Muscle layer of duodenum (tissue), 2 donors: ENCODE results near the gene NTMT1.

Experiments
- H3K27ac ChIP-seq: one replicate; pipeline ENCODE4 v1.7.0; 2013; ENCODE audit warnings: mild to moderate bottlenecking, low read length
- H3K27me3 ChIP-seq: one replicate; pipeline ENCODE4 v1.7.0; 2013; ENCODE audit warnings: low read depth, mild to moderate bottlenecking, control low read depth, low read length
- H3K36me3 ChIP-seq, 2 donors: one replicate each; pipeline ENCODE4 v1.7.0; 2013; ENCODE audit warnings: low read length in 2 of 2, control low read depth in 1 of 2, mild to moderate bottlenecking in 1 of 2; ENCODE audit not compliant: insufficient read depth in 2 of 2, control insufficient read depth in 1 of 2
- H3K4me1 ChIP-seq, 2 donors: one replicate each; pipeline ENCODE4 v1.7.0; 2013; ENCODE audit warnings: low read length in 2 of 2, mild to moderate bottlenecking in 2 of 2, control low read depth in 1 of 2, moderate library complexity in 1 of 2; ENCODE audit not compliant: insufficient read depth in 2 of 2, control insufficient read depth in 1 of 2
- H3K4me3 ChIP-seq, 2 donors: one replicate each; pipeline ENCODE4 v1.7.0; 2013; ENCODE audit warnings: low read length in 2 of 2, low read depth in 1 of 2, mild to moderate bottlenecking in 1 of 2
- H3K9me3 ChIP-seq, 2 donors: one replicate each; pipeline ENCODE4 v1.7.0; 2013; ENCODE audit warnings: low read length in 2 of 2, control low read depth in 1 of 2, mild to moderate bottlenecking in 1 of 2; ENCODE audit not compliant: control insufficient read depth in 1 of 2
- donor health status: healthy.

Gene NTMT1, protein sequence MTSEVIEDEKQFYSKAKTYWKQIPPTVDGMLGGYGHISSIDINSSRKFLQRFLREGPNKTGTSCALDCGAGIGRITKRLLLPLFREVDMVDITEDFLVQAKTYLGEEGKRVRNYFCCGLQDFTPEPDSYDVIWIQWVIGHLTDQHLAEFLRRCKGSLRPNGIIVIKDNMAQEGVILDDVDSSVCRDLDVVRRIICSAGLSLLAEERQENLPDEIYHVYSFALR

DNA sequence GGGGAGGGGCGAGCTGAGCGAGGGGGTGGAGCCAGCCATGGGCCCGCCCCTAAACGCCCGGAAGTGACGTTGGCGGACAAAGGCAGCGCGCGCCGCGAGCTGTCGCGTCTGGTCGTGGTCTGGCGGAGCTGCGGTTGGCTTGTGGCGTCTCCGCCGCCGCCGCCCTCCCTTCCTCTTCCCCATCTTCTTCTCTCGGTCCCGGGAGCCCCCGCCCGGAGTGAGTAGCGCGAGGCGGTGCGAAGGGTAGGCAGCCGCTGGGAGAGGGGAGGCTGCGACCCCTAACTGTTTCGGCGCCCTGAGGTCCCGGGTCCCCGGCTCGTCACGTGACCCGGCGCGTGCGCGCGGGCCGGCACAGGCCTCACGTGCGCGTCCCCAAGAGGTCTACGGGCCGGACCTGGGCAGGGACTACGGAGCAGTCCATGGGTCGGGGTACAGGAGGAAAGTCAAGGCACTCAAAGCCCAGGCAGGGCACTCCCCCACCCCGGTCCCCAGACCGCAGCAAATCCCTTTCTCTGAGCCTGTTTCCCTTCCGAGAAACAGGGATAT is at the start of gene NTMT1:
TSS of gene NTMT1 (plus strand) at position 85 of the 546 bp plus-strand sequence. CDS start 6,541 bp downstream, outside the sequence.
- peak within 1 kb of the TSS; percentile 90 to 95 for H3K4me3 ChIP-seq
- no peaks in the 10 kb centered on the region for H3K9me3 ChIP-seq
- H3K4me1 ChIP-seq = peaks cover 17 to 49% of the 10 kb centered on the region in 2 donors
- H3K27ac ChIP-seq = peak within 1 kb of the TSS; percentile 95
- no peaks in the 10 kb centered on the region for H3K36me3 ChIP-seq
- H3K27me3 ChIP-seq = peaks cover 2% of the 10 kb centered on the region

DNA sequence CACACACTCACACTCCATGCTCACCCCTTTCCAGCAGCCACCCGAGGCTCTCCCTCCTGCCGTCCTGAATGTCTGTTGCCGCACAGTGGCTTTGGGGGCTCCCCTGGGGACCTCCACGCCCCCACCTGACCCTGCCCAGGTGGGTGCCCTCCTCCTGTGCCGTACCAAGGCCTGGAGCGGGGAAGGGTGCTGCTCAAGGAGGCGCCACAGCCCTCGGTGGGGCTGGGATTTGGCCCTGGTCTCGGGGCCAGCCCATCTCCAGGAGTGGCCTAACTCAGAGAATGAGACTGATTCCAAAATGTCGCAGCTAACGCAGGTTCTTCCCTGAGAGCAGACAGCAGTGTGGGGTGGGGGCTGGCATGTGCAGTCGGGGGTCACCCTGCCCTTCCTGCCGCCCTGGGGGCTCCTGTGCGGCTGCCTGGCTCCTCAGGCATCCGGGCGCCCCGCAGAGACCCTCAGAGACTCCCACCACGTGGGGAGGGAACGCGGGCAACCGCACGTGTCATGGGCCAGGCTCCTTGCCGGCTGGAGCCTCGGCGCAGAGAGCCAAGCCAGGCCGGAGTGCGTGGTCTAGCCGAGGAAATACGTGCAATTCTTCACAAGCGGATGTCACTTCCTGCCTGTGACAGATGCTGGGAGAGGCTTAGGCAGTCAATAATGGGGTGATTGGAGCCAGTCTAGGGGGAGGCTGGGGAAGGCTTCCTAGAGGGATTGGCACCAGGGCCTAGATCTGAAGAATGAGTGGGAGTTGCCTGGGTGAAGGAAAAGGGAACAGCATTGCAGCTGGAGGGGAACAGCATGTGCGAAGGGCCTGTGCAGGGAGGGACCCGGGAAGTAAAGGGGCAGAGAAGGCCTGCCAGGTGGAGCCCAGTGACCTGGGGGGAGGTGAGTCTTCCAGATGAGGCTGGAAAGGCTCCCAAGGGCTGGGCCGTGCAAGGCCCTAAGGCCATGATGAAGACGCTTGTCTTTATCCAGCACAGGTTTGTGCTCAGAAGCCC is 49.1 kb upstream of the NTMT1 start:
- Histone ChIP-seq H3K4me3 (no peak overlapping the region), H3K36me3 (no peaks in the 10 kb centered on the region), H3K27ac (no peak overlapping the region), H3K4me1 (no peaks in the 10 kb centered on the region), H3K27me3 (no peaks in the 10 kb centered on the region), H3K9me3 (no peaks in the 10 kb centered on the region)

DNA sequence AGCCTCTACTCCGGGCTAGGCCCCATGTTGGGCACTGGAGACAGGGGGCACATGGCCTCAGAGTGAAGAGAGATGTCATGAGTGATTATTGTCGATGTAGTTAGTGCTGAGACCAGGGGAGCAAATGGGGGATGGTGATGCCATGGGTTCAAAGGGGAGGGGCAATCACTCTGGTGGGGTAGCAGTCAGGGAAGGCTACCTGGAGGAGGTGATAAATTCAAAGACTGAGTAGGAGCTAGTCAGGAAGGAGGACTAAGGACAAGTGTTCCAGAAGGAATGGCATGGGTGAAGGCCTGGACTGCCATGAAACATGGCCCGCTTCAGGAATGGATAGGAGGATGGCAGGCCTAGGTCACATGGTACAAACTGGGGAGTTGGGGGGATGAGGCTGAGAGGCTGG is 46.7 kb upstream of the NTMT1 start:
- Histone ChIP-seq H3K4me3 (no peak overlapping the region), H3K36me3 (no peaks in the 10 kb centered on the region), H3K27me3 (no peaks in the 10 kb centered on the region), H3K9me3 (no peaks in the 10 kb centered on the region), H3K27ac (no peak overlapping the region), H3K4me1 (peaks cover 0 to 3% of the 10 kb centered on the region in 2 donors)

DNA sequence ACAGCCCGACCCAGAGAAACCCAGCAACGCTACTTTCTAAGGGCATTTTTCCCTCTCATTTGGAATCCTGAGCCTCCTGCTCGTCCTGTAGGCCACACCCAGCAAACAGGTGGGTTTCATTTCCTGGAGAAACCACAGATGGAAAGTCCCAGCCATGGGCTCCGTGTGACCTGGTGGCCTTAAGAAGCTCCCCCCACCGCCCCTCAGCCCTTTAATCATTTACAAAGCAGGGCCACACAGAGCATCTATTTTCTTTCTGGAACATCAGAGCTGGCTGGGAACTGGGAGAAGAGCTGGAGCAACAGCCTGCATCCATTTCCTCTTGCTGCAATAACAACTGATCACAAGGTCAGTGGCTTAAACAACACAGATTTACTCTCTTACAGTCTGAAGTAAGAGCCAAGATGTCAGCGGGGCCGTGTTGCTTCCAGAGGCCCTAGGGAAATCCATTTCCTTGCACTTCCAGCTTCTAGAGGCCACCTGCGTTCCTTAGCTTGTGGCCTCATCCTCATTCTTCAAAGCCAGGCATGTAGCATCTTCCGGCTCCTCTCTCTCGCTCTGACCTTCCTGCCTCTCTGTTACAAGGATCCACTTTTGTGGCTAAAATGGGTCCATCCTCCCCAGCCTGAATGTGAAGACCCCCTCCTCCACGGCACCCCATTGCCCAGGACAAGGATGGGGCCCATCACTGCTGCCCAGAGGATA is 45.6 kb upstream of the NTMT1 start:
- H3K27ac ChIP-seq = no peak overlapping the region
- H3K4me3 ChIP-seq = no peak overlapping the region
- H3K4me1 ChIP-seq = peaks cover 0 to 5% of the 10 kb centered on the region in 2 donors
- H3K27me3 ChIP-seq = no peaks in the 10 kb centered on the region
- H3K9me3 ChIP-seq = no peaks in the 10 kb centered on the region
- H3K36me3 ChIP-seq = no peaks in the 10 kb centered on the region

DNA sequence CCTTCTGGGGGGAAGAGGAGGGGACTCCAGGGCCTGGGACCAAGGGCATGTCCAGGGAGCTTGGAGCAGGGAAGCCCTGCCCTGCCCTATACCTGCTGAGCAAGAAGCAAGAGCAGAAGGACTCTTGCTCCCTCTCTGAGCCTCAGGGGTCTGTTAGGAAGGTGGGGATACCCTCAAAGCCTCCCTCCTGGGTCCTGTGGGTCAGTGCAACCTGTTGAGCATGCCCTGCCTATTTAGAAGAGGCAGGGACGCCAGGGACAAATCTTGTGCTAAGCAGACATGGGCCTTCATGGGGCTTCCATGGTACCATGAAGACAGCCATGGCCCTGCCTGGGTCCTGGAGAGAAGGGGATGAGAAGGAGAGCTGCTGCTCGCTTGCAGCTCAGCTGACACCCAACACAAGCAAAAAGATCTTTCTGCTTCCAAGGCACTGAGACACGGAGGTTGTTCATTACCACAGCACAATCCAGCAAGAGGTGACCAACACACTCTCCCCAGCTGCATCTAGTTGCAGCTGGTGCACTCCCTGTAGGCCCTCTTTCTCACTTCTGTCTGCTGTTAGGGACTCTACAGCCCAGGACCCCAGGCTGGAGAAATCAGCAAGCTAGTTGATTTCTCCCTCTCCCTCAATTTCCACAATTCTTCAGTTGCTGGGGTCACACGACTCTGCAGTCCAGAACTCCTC is 44.3 kb upstream of the NTMT1 start:
- Histone ChIP-seq H3K36me3 (no peaks in the 10 kb centered on the region), H3K9me3 (no peaks in the 10 kb centered on the region), H3K27me3 (no peaks in the 10 kb centered on the region), H3K27ac (no peak overlapping the region), H3K4me3 (no peak overlapping the region), H3K4me1 (peaks cover 0 to 5% of the 10 kb centered on the region in 2 donors)

DNA sequence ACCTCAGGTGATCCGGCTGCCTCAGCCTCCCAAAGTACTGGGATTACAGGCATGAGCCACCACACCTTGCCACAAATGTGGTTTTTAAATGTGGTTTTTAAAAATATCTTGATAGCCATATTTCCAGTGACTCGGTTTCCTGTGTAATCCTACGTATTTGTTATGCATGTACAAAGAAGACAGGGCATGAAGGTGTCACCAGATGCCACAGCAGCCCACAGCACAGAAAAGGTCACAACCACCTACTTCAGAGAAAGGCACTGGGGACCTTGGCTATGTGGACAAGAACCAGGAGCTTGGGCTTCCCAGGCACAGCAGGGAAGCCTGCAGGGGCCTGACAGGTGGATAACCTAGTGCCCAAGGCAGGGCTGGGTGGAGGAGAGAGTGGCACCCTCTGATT is 43.1 kb upstream of the NTMT1 start:
- H3K4me1 ChIP-seq = peaks cover 0 to 5% of the 10 kb centered on the region in 2 donors
- no peaks in the 10 kb centered on the region for H3K27me3 ChIP-seq
- no peaks in the 10 kb centered on the region for H3K9me3 ChIP-seq

DNA sequence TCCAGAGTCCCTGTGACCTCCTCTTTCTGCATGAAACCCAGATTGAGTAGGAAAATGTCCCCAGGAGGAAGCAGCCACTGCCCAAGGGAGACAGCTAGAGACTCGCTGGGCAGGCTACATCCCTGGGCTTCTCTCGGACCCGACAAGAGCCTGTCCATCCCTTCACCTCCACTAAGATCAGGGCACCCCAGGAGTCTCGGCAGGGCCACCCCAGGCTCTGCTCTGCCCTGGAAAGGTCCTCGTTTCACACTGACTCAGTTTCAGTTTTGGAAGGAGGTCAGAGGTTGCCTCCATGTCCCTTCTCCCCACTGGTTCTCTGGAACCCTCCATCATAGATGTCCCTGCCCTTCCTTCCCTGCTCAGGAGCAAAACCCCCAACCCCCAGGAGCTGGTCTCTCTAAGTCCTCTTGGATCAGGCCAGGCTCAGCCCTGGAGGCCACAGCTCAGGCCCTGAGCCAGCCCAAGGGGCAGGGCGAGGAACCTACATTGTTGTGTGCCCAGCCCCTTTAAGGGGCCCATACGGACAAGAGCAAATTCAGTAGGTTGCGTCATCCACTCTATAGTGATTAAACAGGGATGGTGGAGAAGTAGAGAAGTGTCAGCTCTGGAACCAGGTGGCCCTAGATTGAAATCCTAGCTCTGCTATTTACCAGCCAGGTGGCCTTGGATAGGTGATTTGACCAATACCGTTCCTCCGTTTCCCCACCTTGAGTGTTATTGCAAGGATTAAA is 42.5 kb upstream of the NTMT1 start:
- no peaks in the 10 kb centered on the region for H3K9me3 ChIP-seq
- H3K27me3 ChIP-seq = no peaks in the 10 kb centered on the region
- H3K36me3 ChIP-seq = no peaks in the 10 kb centered on the region
- no peak overlapping the region for H3K4me3 ChIP-seq
- peaks cover 0 to 5% of the 10 kb centered on the region in 2 donors for H3K4me1 ChIP-seq
- no peak overlapping the region for H3K27ac ChIP-seq

More for the DNA sequence above, 43.1 kb upstream of the NTMT1 start:
- Histone ChIP-seq H3K36me3 (no peaks in the 10 kb centered on the region), H3K27ac (no peak overlapping the region), H3K4me3 (no peak overlapping the region)

DNA sequence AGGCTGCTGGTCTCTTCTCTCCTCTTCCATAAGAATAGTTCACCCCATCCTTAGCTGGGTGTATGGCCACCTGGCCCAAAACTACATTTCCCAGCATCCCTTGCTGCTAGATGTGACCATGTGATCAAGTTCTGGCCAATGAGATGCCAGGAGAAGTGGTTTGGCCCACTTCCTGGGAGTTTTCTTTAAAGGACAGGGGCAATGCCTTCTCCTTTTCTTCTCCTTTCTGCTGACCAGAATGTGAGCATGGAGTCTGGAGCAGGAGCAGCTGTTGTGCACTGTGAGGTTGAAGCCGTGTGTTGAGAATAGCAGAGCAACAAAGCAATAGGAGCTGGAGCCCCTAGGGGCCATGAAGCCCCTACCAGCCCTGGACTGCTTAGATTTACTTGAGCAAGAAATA is 41.8 kb upstream of the NTMT1 start:
- H3K9me3 ChIP-seq = no peaks in the 10 kb centered on the region
- no peaks in the 10 kb centered on the region for H3K27me3 ChIP-seq
- H3K36me3 ChIP-seq = no peaks in the 10 kb centered on the region
- no peak overlapping the region for H3K27ac ChIP-seq
- H3K4me3 ChIP-seq = no peak overlapping the region
- H3K4me1 ChIP-seq = peaks cover 0 to 5% of the 10 kb centered on the region in 2 donors

DNA sequence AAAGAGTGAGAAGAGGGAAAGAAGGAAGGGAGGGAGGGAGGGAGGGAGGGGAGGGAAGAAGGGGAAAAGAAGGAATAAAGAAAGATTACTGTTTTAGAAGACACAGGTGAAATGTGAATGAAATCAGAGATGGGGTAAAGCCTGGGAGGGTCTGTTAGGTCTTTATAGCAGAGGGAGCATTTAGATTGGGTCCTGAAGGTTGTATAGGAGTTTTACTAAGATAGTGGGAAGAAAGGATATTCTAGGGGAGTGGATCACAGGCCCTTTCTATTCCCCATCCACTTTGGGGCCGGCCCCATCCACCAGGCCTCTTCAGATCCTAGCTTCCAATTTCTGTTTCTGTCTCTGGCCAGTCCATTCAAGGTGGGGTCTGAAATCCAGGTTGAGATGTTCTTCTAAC is 40.6 kb upstream of the NTMT1 start:
- H3K27ac ChIP-seq = no peak overlapping the region
- no peaks in the 10 kb centered on the region for H3K36me3 ChIP-seq
- peaks cover 0 to 5% of the 10 kb centered on the region in 2 donors for H3K4me1 ChIP-seq
- no peaks in the 10 kb centered on the region for H3K27me3 ChIP-seq
- H3K4me3 ChIP-seq = no peak overlapping the region
- H3K9me3 ChIP-seq = no peaks in the 10 kb centered on the region

DNA sequence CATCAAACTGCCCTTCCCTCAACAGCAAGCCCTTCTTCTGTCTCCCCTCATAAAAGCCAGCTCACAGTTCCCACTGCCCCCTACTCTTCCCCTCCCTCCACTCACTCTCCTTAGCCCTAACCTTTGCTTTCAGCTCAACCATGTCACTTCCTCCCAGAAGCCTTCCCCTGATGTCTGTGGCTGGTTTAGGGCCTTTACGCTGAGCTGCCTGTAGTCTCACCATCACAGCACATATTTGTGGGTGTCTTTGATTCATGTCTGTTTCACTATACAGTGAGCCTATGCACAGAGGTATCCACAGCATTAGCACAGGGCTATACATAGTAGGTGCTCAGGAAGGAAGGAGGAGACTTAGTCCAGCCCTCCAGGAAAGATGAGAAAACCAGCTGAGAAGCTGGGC is 39.7 kb upstream of the NTMT1 start:
- H3K36me3 ChIP-seq = no peaks in the 10 kb centered on the region
- H3K4me1 ChIP-seq = peaks cover 0 to 5% of the 10 kb centered on the region in 2 donors
- no peaks in the 10 kb centered on the region for H3K27me3 ChIP-seq
- no peak overlapping the region for H3K4me3 ChIP-seq
- H3K9me3 ChIP-seq = no peaks in the 10 kb centered on the region
- no peak overlapping the region for H3K27ac ChIP-seq
